Measurements from ENCODE around the gene SLC6A11. TPM values are rescaled to one million over a fixed set of nuclear protein-coding genes. Genes with fewer than 3 reads are reported as not detected.

SLC6A11 gene
- total and polyA plus RNA-seq, 2 of the 13 experiments (the other 11 are each of a cell fraction or from before 2014, with no cell fraction given), result 17.9 to 34.5 TPM

DNA sequence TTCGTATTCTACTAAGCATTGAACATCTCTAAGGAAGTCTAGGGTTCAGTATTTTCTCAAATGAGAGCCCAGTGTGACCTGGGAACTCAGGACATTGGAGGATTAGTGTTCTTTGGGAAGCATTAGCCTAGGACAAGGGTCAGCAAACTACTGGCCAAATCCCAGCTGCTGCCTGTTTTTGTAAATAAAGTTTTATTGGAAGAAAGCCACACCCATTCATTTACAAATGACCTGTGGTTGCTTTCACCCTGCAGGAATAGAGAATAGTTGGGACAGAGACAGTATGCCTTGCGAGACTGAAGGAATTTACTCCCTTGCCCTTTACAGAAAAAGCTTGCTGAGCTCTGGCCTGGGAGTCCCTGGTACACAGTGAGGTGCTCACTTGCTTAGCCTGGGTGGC lies 20.6 kb downstream of the SLC6A11 start:
- WGBS (ENCODE audit: low lambda C conversion rate), result 63% methylated on average over 2 of the region's 2 CpGs
- H3K9ac ChIP-seq (ENCODE audit: insufficient read depth, low read depth, low read length), result no peak overlapping the region
- 0 out of 5 replicates have a peak, but pooled peaks cover 0 to 1% of the 10 kb centered on the region in 2 experiments for H3K27me3 ChIP-seq (ENCODE audit: control insufficient read depth in 1 of 2, insufficient read depth in 2 of 2, low read length in 2 of 2)
- peaks cover 0 to 4% of the 10 kb centered on the region in 2 experiments; a peak in 1 of 5 replicates for H3K36me3 ChIP-seq (replicated peaks in 1 of 2; ENCODE audit: control insufficient read depth in 1 of 2, insufficient read depth in 2 of 2, low read length in 2 of 2)
- POLR2A ChIA-PET, result no interaction called here
- ATAC-seq, result no peak
- no peaks in the 10 kb centered on the region for H3K79me2 ChIP-seq (ENCODE audit: insufficient read depth, low read length)
- BruUV-seq (replicated peaks), result no TSS peak
- no peaks in the 10 kb centered on the region for H3K9me3 ChIP-seq (ENCODE audit: low read length)
- CTCF ChIA-PET (ENCODE audit: low intra/inter-chr PET ratio, low total read pairs), result no interaction called here
- no peak overlapping the region for H3K4me2 ChIP-seq (ENCODE audit: low read depth, low read length)
- in situ Hi-C loops (cut with HindIII; ENCODE audit: extremely low pct_ligation_motif_present, low pct_unique_long_range_greater_than_20kb) (no loop called here), intact Hi-C loops (cut with micrococcal nuclease; ENCODE audit: unreplicated experiment) (no loop called here)
- no peak for TF ChIP-seq SOX6 (IDR thresholded peaks at IDR 0.05)
- TF ChIP-seq SOX6 (CRISPR knock-in tag; IDR thresholded peaks at IDR 0.05), result no peak
- no peak for TF ChIP-seq ZSCAN22 (CRISPR knock-in tag; IDR thresholded peaks at IDR 0.05)
- TF ChIP-seq, protein P1, sequence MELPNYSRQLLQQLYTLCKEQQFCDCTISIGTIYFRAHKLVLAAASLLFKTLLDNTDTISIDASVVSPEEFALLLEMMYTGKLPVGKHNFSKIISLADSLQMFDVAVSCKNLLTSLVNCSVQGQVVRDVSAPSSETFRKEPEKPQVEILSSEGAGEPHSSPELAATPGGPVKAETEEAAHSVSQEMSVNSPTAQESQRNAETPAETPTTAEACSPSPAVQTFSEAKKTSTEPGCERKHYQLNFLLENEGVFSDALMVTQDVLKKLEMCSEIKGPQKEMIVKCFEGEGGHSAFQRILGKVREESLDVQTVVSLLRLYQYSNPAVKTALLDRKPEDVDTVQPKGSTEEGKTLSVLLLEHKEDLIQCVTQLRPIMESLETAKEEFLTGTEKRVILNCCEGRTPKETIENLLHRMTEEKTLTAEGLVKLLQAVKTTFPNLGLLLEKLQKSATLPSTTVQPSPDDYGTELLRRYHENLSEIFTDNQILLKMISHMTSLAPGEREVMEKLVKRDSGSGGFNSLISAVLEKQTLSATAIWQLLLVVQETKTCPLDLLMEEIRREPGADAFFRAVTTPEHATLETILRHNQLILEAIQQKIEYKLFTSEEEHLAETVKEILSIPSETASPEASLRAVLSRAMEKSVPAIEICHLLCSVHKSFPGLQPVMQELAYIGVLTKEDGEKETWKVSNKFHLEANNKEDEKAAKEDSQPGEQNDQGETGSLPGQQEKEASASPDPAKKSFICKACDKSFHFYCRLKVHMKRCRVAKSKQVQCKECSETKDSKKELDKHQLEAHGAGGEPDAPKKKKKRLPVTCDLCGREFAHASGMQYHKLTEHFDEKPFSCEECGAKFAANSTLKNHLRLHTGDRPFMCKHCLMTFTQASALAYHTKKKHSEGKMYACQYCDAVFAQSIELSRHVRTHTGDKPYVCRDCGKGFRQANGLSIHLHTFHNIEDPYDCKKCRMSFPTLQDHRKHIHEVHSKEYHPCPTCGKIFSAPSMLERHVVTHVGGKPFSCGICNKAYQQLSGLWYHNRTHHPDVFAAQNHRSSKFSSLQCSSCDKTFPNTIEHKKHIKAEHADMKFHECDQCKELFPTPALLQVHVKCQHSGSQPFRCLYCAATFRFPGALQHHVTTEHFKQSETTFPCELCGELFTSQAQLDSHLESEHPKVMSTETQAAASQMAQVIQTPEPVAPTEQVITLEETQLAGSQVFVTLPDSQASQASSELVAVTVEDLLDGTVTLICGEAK (IDR thresholded peaks at IDR 0.05), result no peak
- TF ChIP-seq, protein P1 (CRISPR knock-in tag; IDR thresholded peaks at IDR 0.05), result peak; percentile 94
- no peak for TF ChIP-seq KLF9 (CRISPR knock-in tag; IDR thresholded peaks at IDR 0.05; ENCODE audit: low read depth)
- no peak overlapping the region for H2AFZ ChIP-seq (ENCODE audit: low read length)
- no peaks in the 10 kb centered on the region for H3K4me1 ChIP-seq (ENCODE audit: insufficient read depth, low read length)
- H4K20me1 ChIP-seq (ENCODE audit: insufficient read depth, low read length), result no peaks in the 10 kb centered on the region
- no peak overlapping the region for H3K4me3 ChIP-seq (replicated peaks in 1 of 3; ENCODE audit: insufficient read depth in 1 of 3, low read depth in 2 of 3, low read length in 3 of 3)
- H3K27ac ChIP-seq (ENCODE audit: extremely low read length, insufficient read depth, low read length), result no peak overlapping the region
- DNase-seq (ENCODE audit: low spot score), result no peak
- no peak for FAIRE-seq

All from HepG2 (cell line).